Mammary epithelial cell (primary cell): ENCODE data around the gene IZUMO2.

Experiments
- CTCF ChIP-seq, 2 donors: IDR thresholded peaks in 1 of 2; conservative IDR thresholded peaks in 1 of 2; 2 replicates each; pipeline ENCODE4 v1.5.1; 2011 to 2012; ENCODE audit warnings: inconsistent platforms in 2 of 2, low read length in 2 of 2, mild to moderate bottlenecking in 2 of 2, control low read depth in 1 of 2, low read depth in 1 of 2; ENCODE audit not compliant: insufficient read depth in 1 of 2; ENCODE audit errors: extremely low read depth in 1 of 2
- EZH2 ChIP-seq: IDR thresholded peaks from 2 replicates; pipeline ENCODE4 v1.6.1; 2012; ENCODE audit warnings: low read length, inconsistent platforms, borderline replicate concordance

GRCh38 chr19:50196322-50196932 is 33.3 kb upstream of the IZUMO2 start:
- no peak for TF ChIP-seq CTCF (conservative IDR thresholded peaks at IDR 0.05 in 1 of 2, IDR thresholded peaks at IDR 0.05 in 1 of 2; ENCODE audit: extremely low read depth in 1 of 2, insufficient read depth in 1 of 2, low read depth in 1 of 2, low read length in 2 of 2)
- no peak for TF ChIP-seq EZH2
